NB4 (cell line): ENCODE data around the gene ABCB4.

Experiments
- CTCF ChIP-seq: IDR thresholded peaks from one replicate; pipeline ENCODE4 v1.5.1; 2012; ENCODE audit warnings: low read depth, low read length
- MAX ChIP-seq: IDR thresholded peaks from 2 replicates; pipeline ENCODE4 v1.6.1; 2011; ENCODE audit warnings: low read depth, low read length
- MYC ChIP-seq: IDR thresholded peaks from 2 replicates; pipeline ENCODE4 v1.6.1; 2011; ENCODE audit warnings: low read depth, low read length
- POLR2A ChIP-seq: IDR thresholded peaks from 2 replicates; pipeline ENCODE4 v1.6.1; 2011; ENCODE audit warnings: mild to moderate bottlenecking; ENCODE audit not compliant: insufficient read length; ENCODE audit errors: extremely low read depth

GRCh38 chr7:87413029-87413428 is 62.5 kb downstream of the ABCB4 start:
- no peak for TF ChIP-seq CTCF
- TF ChIP-seq POLR2A, result no peak
- no peak for TF ChIP-seq MYC
- no peak for TF ChIP-seq MAX
